ENCODE data around the gene TMEM132C.

GRCh38 chr12:128557231-128557630 is 290.3 kb downstream of the TMEM132C start:
- TF ChIP-seq CTCF (conservative IDR thresholded peaks at IDR 0.05) (no peak), ZFX (IDR thresholded peaks at IDR 0.05) (no peak)

Data from C4-2B (cell line).